WTC11 (cell line): Measurements from ENCODE around the gene NFIX.

Experiments used
- CBFB ChIP-seq: sonication (generic); formaldehyde crosslinking; IDR thresholded peaks from 2 replicates; pipeline ENCODE4 v1.8.1; 2022; ENCODE audit warnings: mild to moderate bottlenecking, low read depth, missing genetic modification reagents
- NFYB ChIP-seq: sonication (generic); formaldehyde crosslinking; conservative IDR thresholded peaks from 2 replicates; pipeline ENCODE4 v1.8.0; 2022; ENCODE audit warnings: low read depth, missing genetic modification reagents
- RELA ChIP-seq: sonication (generic); formaldehyde crosslinking; IDR thresholded peaks from 2 replicates; pipeline ENCODE4 v1.8.1; 2022; ENCODE audit warnings: missing genetic modification reagents, mild to moderate bottlenecking, borderline replicate concordance
- SMAD3 ChIP-seq: sonication (generic); formaldehyde crosslinking; IDR thresholded peaks from 2 replicates; pipeline ENCODE4 v1.8.0; 2022; ENCODE audit warnings: missing genetic modification reagents, mild to moderate bottlenecking, borderline replicate concordance
- SMAD4 ChIP-seq: sonication (generic); formaldehyde crosslinking; IDR thresholded peaks from 2 replicates; pipeline ENCODE4 v1.8.0; 2022; ENCODE audit warnings: mild to moderate bottlenecking, missing genetic modification reagents
- TEAD4 ChIP-seq: sonication (generic); formaldehyde crosslinking; IDR thresholded peaks from 2 replicates; pipeline ENCODE4 v1.8.0; 2022; ENCODE audit warnings: mild to moderate bottlenecking, missing genetic modification reagents
- ZNF232 ChIP-seq: sonication (generic); formaldehyde crosslinking; IDR thresholded peaks from 2 replicates; pipeline ENCODE4 v1.8.0; 2022; ENCODE audit warnings: mild to moderate bottlenecking, missing genetic modification reagents
- TF ChIP-seq, protein P1 (sequence below): sonication (generic); formaldehyde crosslinking; IDR thresholded peaks from 2 replicates; pipeline ENCODE4 v1.8.1; 2022; ENCODE audit warnings: low read depth, missing genetic modification reagents, borderline replicate concordance
- TF ChIP-seq, protein P2 (sequence below): sonication (generic); formaldehyde crosslinking; IDR thresholded peaks from 2 replicates; pipeline ENCODE4 v1.8.0; 2023; ENCODE audit warnings: missing genetic modification reagents, mild to moderate bottlenecking, borderline replicate concordance
- TF ChIP-seq, protein P3 (sequence below): fragments of 200-600 bp; IDR thresholded peaks from 2 replicates; pipeline ENCODE4 v1.8.0; 2022; ENCODE audit warnings: antibody characterized with exemption

DNA sequence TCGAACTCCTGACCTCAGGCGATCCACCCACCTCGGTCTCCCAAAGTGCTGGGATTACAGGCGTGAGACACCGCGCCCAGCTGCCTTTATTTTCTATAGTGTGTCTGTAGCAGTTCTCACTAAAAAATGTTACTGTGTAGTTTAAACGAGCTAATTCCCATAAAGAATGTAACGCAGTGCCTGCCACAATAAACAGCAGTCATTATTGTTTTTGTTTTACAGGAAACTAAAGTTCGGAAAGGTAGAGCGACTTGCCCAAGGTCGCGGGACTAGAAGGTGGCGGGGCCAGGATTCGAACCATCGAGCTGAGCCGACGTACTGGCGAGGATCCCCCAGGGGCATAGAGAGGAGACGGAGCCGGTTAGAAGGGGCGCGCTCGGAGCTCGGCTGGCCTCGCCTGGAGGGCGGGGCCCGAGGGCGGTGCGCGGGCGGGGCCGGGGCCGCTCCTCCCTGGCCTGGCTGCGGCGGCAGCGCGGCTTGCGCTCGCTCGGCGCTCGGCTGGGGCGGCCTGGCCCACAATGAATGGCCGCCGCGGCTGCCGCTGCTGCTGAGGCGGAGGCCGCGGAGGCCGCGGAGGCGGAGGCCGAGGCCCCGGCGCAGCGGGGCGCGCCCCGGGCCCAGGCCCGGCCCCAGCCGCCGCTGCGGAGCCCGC lies 122.6 kb downstream of the NFIX start, which contains the start of gene NACC1:
- TF ChIP-seq TEAD4, result no peak
- TF ChIP-seq, protein P1, sequence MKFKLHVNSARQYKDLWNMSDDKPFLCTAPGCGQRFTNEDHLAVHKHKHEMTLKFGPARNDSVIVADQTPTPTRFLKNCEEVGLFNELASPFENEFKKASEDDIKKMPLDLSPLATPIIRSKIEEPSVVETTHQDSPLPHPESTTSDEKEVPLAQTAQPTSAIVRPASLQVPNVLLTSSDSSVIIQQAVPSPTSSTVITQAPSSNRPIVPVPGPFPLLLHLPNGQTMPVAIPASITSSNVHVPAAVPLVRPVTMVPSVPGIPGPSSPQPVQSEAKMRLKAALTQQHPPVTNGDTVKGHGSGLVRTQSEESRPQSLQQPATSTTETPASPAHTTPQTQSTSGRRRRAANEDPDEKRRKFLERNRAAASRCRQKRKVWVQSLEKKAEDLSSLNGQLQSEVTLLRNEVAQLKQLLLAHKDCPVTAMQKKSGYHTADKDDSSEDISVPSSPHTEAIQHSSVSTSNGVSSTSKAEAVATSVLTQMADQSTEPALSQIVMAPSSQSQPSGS (CRISPR knock-in tag), result no peak
- TF ChIP-seq, protein P2, sequence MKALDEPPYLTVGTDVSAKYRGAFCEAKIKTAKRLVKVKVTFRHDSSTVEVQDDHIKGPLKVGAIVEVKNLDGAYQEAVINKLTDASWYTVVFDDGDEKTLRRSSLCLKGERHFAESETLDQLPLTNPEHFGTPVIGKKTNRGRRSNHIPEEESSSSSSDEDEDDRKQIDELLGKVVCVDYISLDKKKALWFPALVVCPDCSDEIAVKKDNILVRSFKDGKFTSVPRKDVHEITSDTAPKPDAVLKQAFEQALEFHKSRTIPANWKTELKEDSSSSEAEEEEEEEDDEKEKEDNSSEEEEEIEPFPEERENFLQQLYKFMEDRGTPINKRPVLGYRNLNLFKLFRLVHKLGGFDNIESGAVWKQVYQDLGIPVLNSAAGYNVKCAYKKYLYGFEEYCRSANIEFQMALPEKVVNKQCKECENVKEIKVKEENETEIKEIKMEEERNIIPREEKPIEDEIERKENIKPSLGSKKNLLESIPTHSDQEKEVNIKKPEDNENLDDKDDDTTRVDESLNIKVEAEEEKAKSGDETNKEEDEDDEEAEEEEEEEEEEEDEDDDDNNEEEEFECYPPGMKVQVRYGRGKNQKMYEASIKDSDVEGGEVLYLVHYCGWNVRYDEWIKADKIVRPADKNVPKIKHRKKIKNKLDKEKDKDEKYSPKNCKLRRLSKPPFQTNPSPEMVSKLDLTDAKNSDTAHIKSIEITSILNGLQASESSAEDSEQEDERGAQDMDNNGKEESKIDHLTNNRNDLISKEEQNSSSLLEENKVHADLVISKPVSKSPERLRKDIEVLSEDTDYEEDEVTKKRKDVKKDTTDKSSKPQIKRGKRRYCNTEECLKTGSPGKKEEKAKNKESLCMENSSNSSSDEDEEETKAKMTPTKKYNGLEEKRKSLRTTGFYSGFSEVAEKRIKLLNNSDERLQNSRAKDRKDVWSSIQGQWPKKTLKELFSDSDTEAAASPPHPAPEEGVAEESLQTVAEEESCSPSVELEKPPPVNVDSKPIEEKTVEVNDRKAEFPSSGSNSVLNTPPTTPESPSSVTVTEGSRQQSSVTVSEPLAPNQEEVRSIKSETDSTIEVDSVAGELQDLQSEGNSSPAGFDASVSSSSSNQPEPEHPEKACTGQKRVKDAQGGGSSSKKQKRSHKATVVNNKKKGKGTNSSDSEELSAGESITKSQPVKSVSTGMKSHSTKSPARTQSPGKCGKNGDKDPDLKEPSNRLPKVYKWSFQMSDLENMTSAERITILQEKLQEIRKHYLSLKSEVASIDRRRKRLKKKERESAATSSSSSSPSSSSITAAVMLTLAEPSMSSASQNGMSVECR (CRISPR knock-in tag), result no peak
- TF ChIP-seq, protein P3, sequence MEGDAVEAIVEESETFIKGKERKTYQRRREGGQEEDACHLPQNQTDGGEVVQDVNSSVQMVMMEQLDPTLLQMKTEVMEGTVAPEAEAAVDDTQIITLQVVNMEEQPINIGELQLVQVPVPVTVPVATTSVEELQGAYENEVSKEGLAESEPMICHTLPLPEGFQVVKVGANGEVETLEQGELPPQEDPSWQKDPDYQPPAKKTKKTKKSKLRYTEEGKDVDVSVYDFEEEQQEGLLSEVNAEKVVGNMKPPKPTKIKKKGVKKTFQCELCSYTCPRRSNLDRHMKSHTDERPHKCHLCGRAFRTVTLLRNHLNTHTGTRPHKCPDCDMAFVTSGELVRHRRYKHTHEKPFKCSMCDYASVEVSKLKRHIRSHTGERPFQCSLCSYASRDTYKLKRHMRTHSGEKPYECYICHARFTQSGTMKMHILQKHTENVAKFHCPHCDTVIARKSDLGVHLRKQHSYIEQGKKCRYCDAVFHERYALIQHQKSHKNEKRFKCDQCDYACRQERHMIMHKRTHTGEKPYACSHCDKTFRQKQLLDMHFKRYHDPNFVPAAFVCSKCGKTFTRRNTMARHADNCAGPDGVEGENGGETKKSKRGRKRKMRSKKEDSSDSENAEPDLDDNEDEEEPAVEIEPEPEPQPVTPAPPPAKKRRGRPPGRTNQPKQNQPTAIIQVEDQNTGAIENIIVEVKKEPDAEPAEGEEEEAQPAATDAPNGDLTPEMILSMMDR, result no peak
- no peak for TF ChIP-seq SMAD3 (CRISPR knock-in tag)
- TF ChIP-seq NFYB, result no peak
- TF ChIP-seq SMAD4 (CRISPR knock-in tag), result no peak
- no peak for TF ChIP-seq CBFB (CRISPR knock-in tag)
- TF ChIP-seq RELA (CRISPR knock-in tag), result no peak
- no peak for TF ChIP-seq ZNF232 (CRISPR knock-in tag)
